Measurements from ENCODE around the gene PSMD8.
"Not testable (repeated sequence)": the region's sequence is repeated elsewhere in the genome, so short reads cannot be mapped to it uniquely, and the experiment has no call there.

DNA sequence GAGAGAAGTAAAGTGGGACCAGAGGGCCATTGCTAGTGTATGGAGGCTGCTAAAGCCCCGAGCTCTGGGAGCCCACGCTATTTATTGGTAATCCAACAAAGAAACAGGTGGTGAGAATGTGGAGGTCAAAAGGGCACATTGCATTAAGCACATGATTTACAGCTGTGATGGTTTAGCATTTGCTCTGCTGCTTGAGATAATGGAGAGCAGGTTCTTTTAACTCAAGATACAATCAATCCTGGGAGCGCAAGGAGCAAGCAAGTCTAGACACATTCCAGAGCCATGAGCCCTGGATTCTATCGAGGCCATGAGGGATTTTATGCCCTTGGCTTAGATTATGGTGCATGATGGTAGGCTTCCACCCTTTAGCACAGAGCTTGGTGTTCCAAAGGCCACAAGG, 35.4 kb upstream of the PSMD8 start:
- TF ChIP-seq POLR2A (IDR thresholded peaks at IDR 0.05): not testable (repeated sequence)
- TF ChIP-seq, protein P1, sequence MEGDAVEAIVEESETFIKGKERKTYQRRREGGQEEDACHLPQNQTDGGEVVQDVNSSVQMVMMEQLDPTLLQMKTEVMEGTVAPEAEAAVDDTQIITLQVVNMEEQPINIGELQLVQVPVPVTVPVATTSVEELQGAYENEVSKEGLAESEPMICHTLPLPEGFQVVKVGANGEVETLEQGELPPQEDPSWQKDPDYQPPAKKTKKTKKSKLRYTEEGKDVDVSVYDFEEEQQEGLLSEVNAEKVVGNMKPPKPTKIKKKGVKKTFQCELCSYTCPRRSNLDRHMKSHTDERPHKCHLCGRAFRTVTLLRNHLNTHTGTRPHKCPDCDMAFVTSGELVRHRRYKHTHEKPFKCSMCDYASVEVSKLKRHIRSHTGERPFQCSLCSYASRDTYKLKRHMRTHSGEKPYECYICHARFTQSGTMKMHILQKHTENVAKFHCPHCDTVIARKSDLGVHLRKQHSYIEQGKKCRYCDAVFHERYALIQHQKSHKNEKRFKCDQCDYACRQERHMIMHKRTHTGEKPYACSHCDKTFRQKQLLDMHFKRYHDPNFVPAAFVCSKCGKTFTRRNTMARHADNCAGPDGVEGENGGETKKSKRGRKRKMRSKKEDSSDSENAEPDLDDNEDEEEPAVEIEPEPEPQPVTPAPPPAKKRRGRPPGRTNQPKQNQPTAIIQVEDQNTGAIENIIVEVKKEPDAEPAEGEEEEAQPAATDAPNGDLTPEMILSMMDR (IDR thresholded peaks at IDR 0.05): not testable (repeated sequence)
